PC-3 (cell line): ENCODE results near the gene ADAMTS19. TPM values are rescaled to one million over a fixed set of nuclear protein-coding genes. Genes with fewer than 3 reads are reported as not detected.

Experiments
- ATAC-seq: fragments of 200-7000 bp; cut with Tn5 transposase; 2 replicates; pipeline ENCODE4 v1.9.1; 2020; ENCODE audit warnings: mild to moderate bottlenecking, moderate library complexity
- BruUV-seq: library from RNA; stranded (reverse); fragments of 400-500 nt; replicated peaks from 2 replicates; lab custom pipeline; 2021; lab: Mats Ljungman, UMichigan
- CTCF ChIA-PET: fragments of 300-600 bp; sonication (Branson Sonifier 250); formaldehyde crosslinking; loops from one replicate; lab custom pipeline; 2022; ENCODE audit warnings: antibody characterized with exemption; lab: Charles Lee
- POLR2A ChIA-PET: fragments of 300-600 bp; sonication (Branson Sonifier 250); formaldehyde crosslinking; loops from one replicate; lab custom pipeline; 2022; ENCODE audit warnings: antibody characterized with exemption; ENCODE audit not compliant: unreplicated experiment; lab: Charles Lee
- DNase-seq: peaks from one replicate; pipeline ENCODE4 v3.0.0-alpha.2; 2015
- H2AFZ ChIP-seq: fragments of 300-600 bp; sonication (generic); 2 replicates; pipeline ENCODE4 v1.6.0; 2016; ENCODE audit warnings: antibody characterized with exemption, low read length
- H3F3A ChIP-seq: fragments of 300-600 bp; sonication (generic); one replicate; pipeline ENCODE4 v1.6.0; 2017; ENCODE audit warnings: antibody characterized with exemption, low read length, control low read depth, mild to moderate bottlenecking; ENCODE audit not compliant: unreplicated experiment
- H3K27ac ChIP-seq: fragments of 300-600 bp; sonication (generic); 2 replicates; pipeline ENCODE4 v1.5.1; 2016; ENCODE audit warnings: mild to moderate bottlenecking, low read length
- H3K27me3 ChIP-seq: fragments of 300-600 bp; sonication (generic); 2 replicates; pipeline ENCODE4 v1.6.1; 2016; ENCODE audit warnings: low read length, mixed read lengths
- H3K36me3 ChIP-seq: fragments of 300-600 bp; sonication (generic); 2 replicates; pipeline ENCODE4 v1.6.1; 2016; ENCODE audit warnings: low read depth, mixed run types, low read length, mixed read lengths
- H3K4me1 ChIP-seq: fragments of 300-600 bp; sonication (generic); 2 replicates; pipeline ENCODE4 v1.5.1; 2016; ENCODE audit warnings: low read length; ENCODE audit not compliant: insufficient read depth
- H3K4me2 ChIP-seq: fragments of 300-600 bp; sonication (generic); 2 replicates; pipeline ENCODE4 v1.6.0; 2016; ENCODE audit warnings: low read length
- H3K4me3 ChIP-seq: fragments of 300-600 bp; sonication (generic); 2 replicates; pipeline ENCODE4 v1.5.1; 2016; ENCODE audit warnings: mild to moderate bottlenecking, low read length, mixed read lengths
- H3K79me2 ChIP-seq: fragments of 300-600 bp; sonication (generic); 2 replicates; pipeline ENCODE4 v1.6.1; 2017; ENCODE audit warnings: low read length, mixed read lengths
- H3K9ac ChIP-seq: fragments of 300-600 bp; sonication (generic); 2 replicates; pipeline ENCODE4 v1.6.0; 2016; ENCODE audit warnings: mild to moderate bottlenecking, low read length
- H3K9me2 ChIP-seq: fragments of 300-600 bp; sonication (generic); replicated peaks from 2 replicates; pipeline ENCODE4 v1.6.1; 2016; ENCODE audit warnings: mixed run types, low read length, mixed read lengths
- H3K9me3 ChIP-seq: fragments of 300-600 bp; sonication (generic); 2 replicates; pipeline ENCODE4 v1.6.1; 2016; ENCODE audit warnings: low read length, mixed read lengths
- H4K20me1 ChIP-seq: fragments of 300-600 bp; sonication (generic); 2 replicates; pipeline ENCODE4 v1.6.1; 2016; ENCODE audit warnings: low read length, mixed read lengths
- EZH2 ChIP-seq: fragments of 300-600 bp; sonication (generic); IDR thresholded peaks from one replicate; pipeline ENCODE4 v1.6.1; 2017; ENCODE audit warnings: antibody characterized with exemption, mild to moderate bottlenecking, low read length; ENCODE audit not compliant: unreplicated experiment
- EZH2phosphoT487 ChIP-seq: fragments of 300-600 bp; sonication (generic); IDR thresholded peaks from 2 replicates; pipeline ENCODE4 v1.6.1; 2018; ENCODE audit warnings: mild to moderate bottlenecking, antibody characterized with exemption, low read length, borderline replicate concordance
- intact Hi-C: fragments of 100-400 bp; cut with micrococcal nuclease; formaldehyde crosslinking; loops from 2 replicates; pipeline ENCODE4 v1.9.0; 2023
- total RNA-seq: library from RNA; depleted of rRNA; stranded (reverse); fragments of >200 nt; gene quantifications from 2 replicates; pipeline ENCODE4 v1.2.3, GENCODE V29; 2014
- TF ChIP-seq, protein P1 (sequence below): fragments of 300-600 bp; sonication (generic); conservative IDR thresholded peaks from 2 replicates; pipeline ENCODE4 v1.5.1; 2017; ENCODE audit warnings: antibody characterized with exemption, low read depth, mild to moderate bottlenecking, low read length

The ADAMTS19 gene
- total RNA-seq, 1 experiment from 2014 or later = not detected

DNA sequence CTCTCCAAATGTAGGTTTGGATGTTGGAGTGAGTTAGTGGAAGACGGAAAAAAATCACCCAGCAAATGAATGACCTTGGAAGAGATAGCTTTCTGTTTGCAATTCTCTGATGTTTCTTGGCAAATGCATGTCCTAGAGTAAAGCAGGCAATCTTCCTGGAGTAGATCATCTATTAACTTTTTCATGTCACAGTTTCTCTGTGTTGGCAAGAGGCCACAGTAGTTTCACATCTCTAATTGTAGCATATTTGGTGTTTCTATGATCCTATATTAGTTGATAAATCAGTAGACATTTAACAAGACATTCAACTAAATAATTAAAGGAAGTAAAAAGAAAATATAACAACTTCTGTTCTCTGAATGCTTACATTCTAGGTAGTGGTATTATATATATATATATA, 149.6 kb downstream of the ADAMTS19 start:
- Histone ChIP-seq H3K79me2 (no peaks in the 10 kb centered on the region), H3K36me3 (no peaks in the 10 kb centered on the region), H3K9me3 (no peaks in the 10 kb centered on the region), H4K20me1 (no peaks in the 10 kb centered on the region), H3K4me2 (no peak overlapping the region), H2AFZ (no peak overlapping the region), H3K27ac (no peak overlapping the region), H3K9ac (no peak overlapping the region), H3K4me3 (no peak overlapping the region), H3K27me3 (no peaks in the 10 kb centered on the region), H3K4me1 (no peaks in the 10 kb centered on the region), H3K9me2 (no peaks in the 10 kb centered on the region), H3F3A (no peaks in the 10 kb centered on the region)
- ChIA-PET POLR2A (no interaction called here), CTCF (no interaction called here)
- TF ChIP-seq EZH2 (no peak), EZH2phosphoT487 (no peak)
- TF ChIP-seq, protein P1, sequence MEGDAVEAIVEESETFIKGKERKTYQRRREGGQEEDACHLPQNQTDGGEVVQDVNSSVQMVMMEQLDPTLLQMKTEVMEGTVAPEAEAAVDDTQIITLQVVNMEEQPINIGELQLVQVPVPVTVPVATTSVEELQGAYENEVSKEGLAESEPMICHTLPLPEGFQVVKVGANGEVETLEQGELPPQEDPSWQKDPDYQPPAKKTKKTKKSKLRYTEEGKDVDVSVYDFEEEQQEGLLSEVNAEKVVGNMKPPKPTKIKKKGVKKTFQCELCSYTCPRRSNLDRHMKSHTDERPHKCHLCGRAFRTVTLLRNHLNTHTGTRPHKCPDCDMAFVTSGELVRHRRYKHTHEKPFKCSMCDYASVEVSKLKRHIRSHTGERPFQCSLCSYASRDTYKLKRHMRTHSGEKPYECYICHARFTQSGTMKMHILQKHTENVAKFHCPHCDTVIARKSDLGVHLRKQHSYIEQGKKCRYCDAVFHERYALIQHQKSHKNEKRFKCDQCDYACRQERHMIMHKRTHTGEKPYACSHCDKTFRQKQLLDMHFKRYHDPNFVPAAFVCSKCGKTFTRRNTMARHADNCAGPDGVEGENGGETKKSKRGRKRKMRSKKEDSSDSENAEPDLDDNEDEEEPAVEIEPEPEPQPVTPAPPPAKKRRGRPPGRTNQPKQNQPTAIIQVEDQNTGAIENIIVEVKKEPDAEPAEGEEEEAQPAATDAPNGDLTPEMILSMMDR = no peak
- BruUV-seq = no TSS peak
- intact Hi-C loops = no loop called here
- DNase-seq (no peak), ATAC-seq (no peak)

DNA sequence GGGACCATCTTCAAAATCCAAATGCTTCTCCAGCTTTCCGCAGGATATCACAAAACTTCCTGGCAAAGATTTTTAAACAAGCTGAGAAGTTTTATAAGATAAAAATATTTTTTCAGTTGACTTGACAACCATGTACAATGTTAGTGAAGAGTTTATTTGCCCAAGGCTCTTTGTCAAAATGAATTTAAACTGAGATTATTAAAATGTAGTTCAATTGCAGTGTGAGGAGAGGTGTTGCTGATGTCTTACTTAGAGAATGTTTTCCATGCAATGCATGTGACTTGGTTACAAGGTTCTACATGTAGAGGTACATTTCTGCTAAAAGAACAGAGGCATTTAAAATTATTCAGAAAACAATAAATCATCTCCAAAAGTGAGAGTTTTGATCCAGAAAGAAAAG, 156.4 kb downstream of the ADAMTS19 start:
- TF ChIP-seq EZH2phosphoT487 (no peak), EZH2 (no peak)
- TF ChIP-seq, protein P1 = no peak
- no peak for DNase-seq
- no peak overlapping the region for H3K4me2 ChIP-seq
- H3K9me3 ChIP-seq = no peaks in the 10 kb centered on the region
- H3K4me3 ChIP-seq = no peak overlapping the region
- H3K36me3 ChIP-seq = no peaks in the 10 kb centered on the region
- POLR2A ChIA-PET = no interaction called here
- no peaks in the 10 kb centered on the region for H3F3A ChIP-seq
- no peaks in the 10 kb centered on the region for H3K4me1 ChIP-seq
- no peaks in the 10 kb centered on the region for H3K27me3 ChIP-seq
- CTCF ChIA-PET = no interaction called here
- H3K27ac ChIP-seq = no peak overlapping the region
- intact Hi-C loops = no loop called here
- no peak for ATAC-seq
- H3K79me2 ChIP-seq = no peaks in the 10 kb centered on the region
- no peak overlapping the region for H2AFZ ChIP-seq
- H4K20me1 ChIP-seq = no peaks in the 10 kb centered on the region
- no peak overlapping the region for H3K9ac ChIP-seq
- BruUV-seq = no TSS peak
- H3K9me2 ChIP-seq = no peaks in the 10 kb centered on the region

GRCh38 chr5:129617206-129617605, 157.1 kb downstream of the ADAMTS19 start:
- H3K27me3 ChIP-seq = no peaks in the 10 kb centered on the region
- intact Hi-C loops = no loop called here
- ChIA-PET CTCF (no interaction called here), POLR2A (no interaction called here)
- no peak overlapping the region for H2AFZ ChIP-seq
- no peak for DNase-seq
- H3K27ac ChIP-seq = no peak overlapping the region
- no peaks in the 10 kb centered on the region for H3K4me1 ChIP-seq
- no peaks in the 10 kb centered on the region for H3K36me3 ChIP-seq
- ATAC-seq = no peak
- H3K9ac ChIP-seq = no peak overlapping the region
- H3K4me2 ChIP-seq = no peak overlapping the region
- H3K4me3 ChIP-seq = no peak overlapping the region
- no peaks in the 10 kb centered on the region for H3K9me2 ChIP-seq
- TF ChIP-seq, protein P1 = no peak
- TF ChIP-seq EZH2phosphoT487 = no peak
- TF ChIP-seq EZH2 = no peak
- no peaks in the 10 kb centered on the region for H3K79me2 ChIP-seq
- BruUV-seq = no TSS peak
- no peaks in the 10 kb centered on the region for H3F3A ChIP-seq
- H4K20me1 ChIP-seq = no peaks in the 10 kb centered on the region
- H3K9me3 ChIP-seq = no peaks in the 10 kb centered on the region
